GM21717 (cell line): Measurements from ENCODE around the gene GAB2.

Experiments
- ATAC-seq: cut with Tn5 transposase; IDR thresholded peaks from one replicate; pipeline ENCODE4 v1.9.1; 2021; ENCODE audit warnings: mild to moderate bottlenecking, moderate library complexity; ENCODE audit not compliant: unreplicated experiment

The GAB2 gene

GRCh38 chr11:78213526-78214330, 203.9 kb downstream of the GAB2 start:
- no peak for ATAC-seq

GRCh38 chr11:78212586-78213371, 204.8 kb downstream of the GAB2 start:
- no peak for ATAC-seq

GRCh38 chr11:78211565-78211964, 206.1 kb downstream of the GAB2 start:
- no peak for ATAC-seq

GRCh38 chr11:78210000-78210608, 207.5 kb downstream of the GAB2 start:
- no peak for ATAC-seq

GRCh38 chr11:78209478-78209877, 208.1 kb downstream of the GAB2 start:
- no peak for ATAC-seq

GRCh38 chr11:78208257-78209165, 209.1 kb downstream of the GAB2 start:
- ATAC-seq = no peak

- ATAC-seq = no peak
Measured at GRCh38 chr11:78207532-78208256, 209.9 kb downstream of the GAB2 start.

GRCh38 chr11:78205691-78206090, 211.9 kb downstream of the GAB2 start:
- no peak for ATAC-seq

- no peak for ATAC-seq
Measured at GRCh38 chr11:78205256-78205655, 212.4 kb downstream of the GAB2 start.

GRCh38 chr11:78203184-78203583, 214.4 kb downstream of the GAB2 start:
- no peak for ATAC-seq

- no peak for ATAC-seq
Measured at GRCh38 chr11:78202733-78203167, 214.9 kb downstream of the GAB2 start.

GRCh38 chr11:78201096-78201818, 216.4 kb downstream of the GAB2 start:
- ATAC-seq = no peak

GRCh38 chr11:78200553-78200952, 217.1 kb downstream of the GAB2 start:
- ATAC-seq = no peak

GRCh38 chr11:78200061-78200460, 217.6 kb downstream of the GAB2 start:
- no peak for ATAC-seq

- no peak for ATAC-seq
Measured at GRCh38 chr11:78199653-78200015, 218.0 kb downstream of the GAB2 start.

- ATAC-seq = no peak
Measured at GRCh38 chr11:78199015-78199652, 218.5 kb downstream of the GAB2 start.

- ATAC-seq = no peak
Measured at GRCh38 chr11:78197816-78198215, 219.8 kb downstream of the GAB2 start.

- ATAC-seq = no peak
Measured at GRCh38 chr11:78196661-78197091, 220.9 kb downstream of the GAB2 start.
